ENCODE results near the gene FGA. TPM values are rescaled to one million over a fixed set of nuclear protein-coding genes. Genes with fewer than 3 reads are reported as not detected.

The FGA gene
- total and polyA plus RNA-seq, 9 donors = 0.25 to 8.4 (median 2.4) TPM; not detected in 4

GRCh38 chr4:154560824-154561231 lies 29.7 kb downstream of the FGA start:
- Histone ChIP-seq H3K4me1 (ENCODE audit: insufficient read depth) (no peaks in the 10 kb centered on the region), H3K4me3 (no peak overlapping the region), H3K27ac (no peak overlapping the region), H3K9me3 (no peaks in the 10 kb centered on the region), H3K36me3 (no peaks in the 10 kb centered on the region), H3K27me3 (no peaks in the 10 kb centered on the region)
- WGBS, 3 donors = 61 to 76% (median 68%) methylated on average over 4 of the region's 4 CpGs
- TF ChIP-seq EP300 (IDR thresholded peaks at IDR 0.05) (no peak), POLR2A (IDR thresholded peaks at IDR 0.05) (no peak), CTCF (IDR thresholded peaks at IDR 0.05) (no peak)
- intact Hi-C loops (cut with DNase I) = no loop called here
- no peak for DNase-seq

GRCh38 chr4:154560419-154560801 lies 30.1 kb downstream of the FGA start:
- no peak for DNase-seq
- Histone ChIP-seq H3K27me3 (no peaks in the 10 kb centered on the region), H3K4me3 (no peak overlapping the region), H3K36me3 (no peaks in the 10 kb centered on the region), H3K9me3 (no peaks in the 10 kb centered on the region), H3K27ac (no peak overlapping the region), H3K4me1 (ENCODE audit: insufficient read depth) (no peaks in the 10 kb centered on the region)
- 73 to 91% (median 91%) methylated on average over 1 of the region's 1 CpG for whole genome bisulfite sequencing, 3 donors
- TF ChIP-seq CTCF (IDR thresholded peaks at IDR 0.05) (no peak), POLR2A (IDR thresholded peaks at IDR 0.05) (no peak), EP300 (IDR thresholded peaks at IDR 0.05) (no peak)
- intact Hi-C loops (cut with DNase I) = no loop called here

- no peak for DNase-seq
- WGBS, 3 donors = 57 to 73% (median 68%) methylated on average over 9 of the region's 9 CpGs
- intact Hi-C loops (cut with DNase I) = no loop called here
These were observed 30.8 kb downstream of the FGA start for GRCh38 chr4:154559494-154560418.

GRCh38 chr4:154559141-154559493 lies 31.4 kb downstream of the FGA start:
- Histone ChIP-seq H3K4me1 (ENCODE audit: insufficient read depth) (no peaks in the 10 kb centered on the region), H3K36me3 (no peaks in the 10 kb centered on the region), H3K4me3 (no peak overlapping the region), H3K9me3 (no peaks in the 10 kb centered on the region), H3K27me3 (no peaks in the 10 kb centered on the region), H3K27ac (no peak overlapping the region)
- WGBS, 3 donors = 87 to 94% (median 90%) methylated on average over 1 of the region's 1 CpG
- intact Hi-C loops (cut with DNase I) = no loop called here
- TF ChIP-seq POLR2A (IDR thresholded peaks at IDR 0.05) (no peak), EP300 (IDR thresholded peaks at IDR 0.05) (no peak), CTCF (IDR thresholded peaks at IDR 0.05) (no peak)
- DNase-seq = no peak

More at GRCh38 chr4:154559494-154560418, 30.8 kb downstream of the FGA start:
- H3K4me1 ChIP-seq (ENCODE audit: insufficient read depth) = no peaks in the 10 kb centered on the region
- H3K4me3 ChIP-seq = no peak overlapping the region
- no peak overlapping the region for H3K27ac ChIP-seq
- H3K27me3 ChIP-seq = no peaks in the 10 kb centered on the region
- no peaks in the 10 kb centered on the region for H3K9me3 ChIP-seq
- TF ChIP-seq CTCF (IDR thresholded peaks at IDR 0.05) (no peak), POLR2A (IDR thresholded peaks at IDR 0.05) (no peak), EP300 (IDR thresholded peaks at IDR 0.05) (no peak)
- H3K36me3 ChIP-seq = no peaks in the 10 kb centered on the region

Measured in ovary (tissue), 9 donors.